Keratinocyte (primary cell): ENCODE results near the gene CLCN1. TPM values are rescaled to one million over a fixed set of nuclear protein-coding genes. Genes with fewer than 3 reads are reported as not detected.

Experiments used
- DNase-seq: peaks from one replicate; pipeline ENCODE4 v3.0.0-alpha.2; 2011; ENCODE audit warnings: low read depth, missing footprints, low spot score
- FAIRE-seq: peaks from 2 replicates; lab custom pipeline; 2011; peaks lifted over from hg19 to GRCh38; lab: Jason Lieb, UNC
- H2AFZ ChIP-seq: 2 replicates; pipeline ENCODE4 v1.6.0; 2012; ENCODE audit warnings: low read length, control low read depth, inconsistent platforms; ENCODE audit not compliant: control insufficient read depth
- H3K27ac ChIP-seq: 2 replicates; pipeline ENCODE4 v1.5.1; 2011; ENCODE audit warnings: low read length; ENCODE audit not compliant: control insufficient read depth, insufficient read depth
- H3K27me3 ChIP-seq: 3 replicates; pipeline ENCODE4 v1.6.0; 2011; ENCODE audit warnings: low read length; ENCODE audit not compliant: control insufficient read depth, insufficient read depth; ENCODE audit errors: extremely low read depth
- H3K36me3 ChIP-seq, 2 experiments: 2 replicates in 1 of 2; 3 replicates in 1 of 2; pipeline ENCODE4 v1.5.1; 2011; ENCODE audit warnings: low read length in 2 of 2, mild to moderate bottlenecking in 1 of 2; ENCODE audit not compliant: control insufficient read depth in 2 of 2, insufficient read depth in 2 of 2; ENCODE audit errors: extremely low read depth in 1 of 2
- H3K4me1 ChIP-seq: 3 replicates; pipeline ENCODE4 v1.5.1; 2011; ENCODE audit warnings: low read length; ENCODE audit not compliant: control insufficient read depth, insufficient read depth; ENCODE audit errors: extremely low read depth
- H3K4me2 ChIP-seq: 3 replicates; pipeline ENCODE4 v1.6.0; 2011; ENCODE audit warnings: low read depth, low read length; ENCODE audit not compliant: control insufficient read depth, insufficient read depth; ENCODE audit errors: extremely low read depth
- H3K4me3 ChIP-seq, 3 experiments: fragments of 200-600 bp in 1 of 3; sonication (generic) in 1 of 3; 2 replicates in 2 of 3; 3 replicates in 1 of 3; pipeline ENCODE4 v1.5.1; 2011 to 2016; ENCODE audit warnings: low read length in 3 of 3, mild to moderate bottlenecking in 3 of 3, control low read depth in 2 of 3, inconsistent platforms in 1 of 3, low read depth in 1 of 3, mixed read lengths in 1 of 3, mixed run types in 1 of 3, moderate library complexity in 1 of 3; ENCODE audit not compliant: control insufficient read depth in 2 of 3, insufficient read depth in 2 of 3; ENCODE audit errors: extremely low read depth in 1 of 3
- H3K79me2 ChIP-seq: 2 replicates; pipeline ENCODE4 v1.6.0; 2012; ENCODE audit warnings: low read length; ENCODE audit not compliant: control insufficient read depth, insufficient read depth
- H3K9ac ChIP-seq: 3 replicates; pipeline ENCODE4 v1.6.0; 2011; ENCODE audit warnings: low read length; ENCODE audit not compliant: control insufficient read depth, insufficient read depth; ENCODE audit errors: extremely low read depth
- H3K9me1 ChIP-seq: 3 replicates; pipeline ENCODE4 v1.6.0; 2011; ENCODE audit warnings: low read length; ENCODE audit not compliant: control insufficient read depth, insufficient read depth; ENCODE audit errors: extremely low read depth
- H3K9me3 ChIP-seq: 2 replicates; pipeline ENCODE4 v1.5.1; 2012; ENCODE audit warnings: low read depth, low read length; ENCODE audit not compliant: control insufficient read depth
- H4K20me1 ChIP-seq: 3 replicates; pipeline ENCODE4 v1.6.0; 2011; ENCODE audit warnings: low read length; ENCODE audit not compliant: control insufficient read depth, insufficient read depth; ENCODE audit errors: extremely low read depth
- EZH2 ChIP-seq: IDR thresholded peaks from one replicate; pipeline ENCODE4 v1.6.1; 2012; ENCODE audit warnings: inconsistent platforms, mild to moderate bottlenecking, low read length, moderate library complexity
- dilution Hi-C: fragments of 300-500 bp; cut with MboI; formaldehyde crosslinking; loops from one replicate; pipeline ENCODE4 v1.7.0; 2020; ENCODE audit warnings: low sequenced_read_pairs; ENCODE audit not compliant: extremely low pct_ligation_motif_present
- polyA minus RNA-seq, 3 experiments: library from RNA; depleted of rRNA, polyadenylated mRNA; stranded (reverse); fragments of >200 nt; gene quantifications; 1 replicate in 1 of 3; 2 replicates in 1 of 3; 3 replicates in 1 of 3; pipeline ENCODE4 v1.2.3, GENCODE V29; 2011
- polyA plus RNA-seq, 5 experiments: library from polyadenylated mRNA; depleted of rRNA in 3 of 5; stranded (reverse) in 3 of 5; stranded (forward) in 1 of 5; unstranded in 1 of 5; fragments of >200 nt; gene quantifications; 1 replicate in 1 of 5; 2 replicates in 3 of 5; 3 replicates in 1 of 5; pipeline versions ENCODE4 v1.2.1 to v1.2.3, GENCODE V29; 2011 to 2012; ENCODE audit warnings: missing spikeins in 2 of 5, low read depth in 1 of 5, low replicate concordance in 1 of 5
- TF ChIP-seq, protein P1 (sequence below), 3 experiments: IDR thresholded peaks in 1 of 3; conservative IDR thresholded peaks in 1 of 3; optimal IDR thresholded peaks in 1 of 3; 2 replicates in 2 of 3; 3 replicates in 1 of 3; pipeline versions ENCODE3 to v1.5.1; 2011; ENCODE audit warnings: low read length in 3 of 3, mild to moderate bottlenecking in 3 of 3, moderate library complexity in 2 of 3, control low read depth in 1 of 3, inconsistent platforms in 1 of 3; ENCODE audit not compliant: insufficient read depth in 2 of 3; ENCODE audit errors: extremely low read depth in 1 of 3

CLCN1 gene
- polyA plus RNA-seq: 0.03 to 0.05 TPM in 2 of 3 replicates, not detected in the other
- not detected for polyA plus RNA-seq (2011; ENCODE audit: low read depth)
- not detected in 2 replicates for polyA plus RNA-seq (2011; cell fraction: cytosol; rRNA removed)
- polyA plus RNA-seq (2011; cell fraction: nucleus; rRNA removed): 0.05 TPM in 2 replicates
- polyA plus RNA-seq (2012; ENCODE audit: low replicate concordance): 0.08 TPM in 1 of 2 replicates, not detected in the other
- polyA minus RNA-seq: 0.43 TPM in 1 of 3 replicates, not detected in the others
- not detected for polyA minus RNA-seq (2011; cell fraction: cytosol; rRNA and poly(A)+ RNA removed)
- not detected in 2 replicates for polyA minus RNA-seq (2011; cell fraction: nucleus; rRNA and poly(A)+ RNA removed)

DNA sequence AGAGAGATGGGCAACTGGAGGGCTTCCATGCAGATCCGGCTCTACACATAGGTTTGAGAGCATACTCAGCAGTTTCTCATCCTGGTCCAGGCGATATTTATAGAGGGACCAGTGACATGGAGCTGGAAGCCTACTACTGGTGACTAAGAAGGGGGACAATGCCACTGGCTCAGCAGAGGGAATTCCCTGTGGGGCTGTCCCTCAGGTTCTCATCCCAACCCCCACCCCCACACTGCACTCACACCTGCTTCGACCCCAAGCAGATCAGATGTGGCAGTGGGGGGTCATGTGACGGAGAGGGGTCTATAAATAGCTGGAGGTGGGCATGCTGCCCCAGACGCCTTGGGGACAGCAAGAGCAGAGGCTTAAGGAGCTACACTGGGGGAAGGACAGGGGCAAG lies at the start of gene CLCN1:
CLCN1 (plus strand) TSS at position 336 of the 400 bp plus-strand sequence. CDS start 102 bp downstream, outside the sequence.
- no peaks in the 10 kb centered on the region for H3K9me1 ChIP-seq
- H3K9me3 ChIP-seq: no peaks in the 10 kb centered on the region
- H3K27ac ChIP-seq: no peak within 1 kb of the TSS
- FAIRE-seq (no peak), DNase-seq (no peak)
- no peak within 1 kb of the TSS for H3K4me3 ChIP-seq
- no peak for TF ChIP-seq EZH2
- TF ChIP-seq, protein P1, sequence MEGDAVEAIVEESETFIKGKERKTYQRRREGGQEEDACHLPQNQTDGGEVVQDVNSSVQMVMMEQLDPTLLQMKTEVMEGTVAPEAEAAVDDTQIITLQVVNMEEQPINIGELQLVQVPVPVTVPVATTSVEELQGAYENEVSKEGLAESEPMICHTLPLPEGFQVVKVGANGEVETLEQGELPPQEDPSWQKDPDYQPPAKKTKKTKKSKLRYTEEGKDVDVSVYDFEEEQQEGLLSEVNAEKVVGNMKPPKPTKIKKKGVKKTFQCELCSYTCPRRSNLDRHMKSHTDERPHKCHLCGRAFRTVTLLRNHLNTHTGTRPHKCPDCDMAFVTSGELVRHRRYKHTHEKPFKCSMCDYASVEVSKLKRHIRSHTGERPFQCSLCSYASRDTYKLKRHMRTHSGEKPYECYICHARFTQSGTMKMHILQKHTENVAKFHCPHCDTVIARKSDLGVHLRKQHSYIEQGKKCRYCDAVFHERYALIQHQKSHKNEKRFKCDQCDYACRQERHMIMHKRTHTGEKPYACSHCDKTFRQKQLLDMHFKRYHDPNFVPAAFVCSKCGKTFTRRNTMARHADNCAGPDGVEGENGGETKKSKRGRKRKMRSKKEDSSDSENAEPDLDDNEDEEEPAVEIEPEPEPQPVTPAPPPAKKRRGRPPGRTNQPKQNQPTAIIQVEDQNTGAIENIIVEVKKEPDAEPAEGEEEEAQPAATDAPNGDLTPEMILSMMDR (optimal IDR thresholded peaks at IDR 0.05 in 1 of 3, IDR thresholded peaks at IDR 0.05 in 1 of 3, conservative IDR thresholded peaks at IDR 0.05 in 1 of 3; ENCODE audit: extremely low read depth in 1 of 3, insufficient read depth in 2 of 3, low read length in 3 of 3): no peak
- no peaks in the 10 kb centered on the region for H3K36me3 ChIP-seq
- H3K79me2 ChIP-seq: no peaks in the 10 kb centered on the region
- H2AFZ ChIP-seq: no peak within 1 kb of the TSS
- H3K4me2 ChIP-seq: no peak within 1 kb of the TSS
- H3K4me1 ChIP-seq: peaks cover 13% of the 10 kb centered on the region
- no peaks in the 10 kb centered on the region for H4K20me1 ChIP-seq
- dilution Hi-C loops: no loop called here
- H3K9ac ChIP-seq: no peak within 1 kb of the TSS
- no peaks in the 10 kb centered on the region for H3K27me3 ChIP-seq

DNA sequence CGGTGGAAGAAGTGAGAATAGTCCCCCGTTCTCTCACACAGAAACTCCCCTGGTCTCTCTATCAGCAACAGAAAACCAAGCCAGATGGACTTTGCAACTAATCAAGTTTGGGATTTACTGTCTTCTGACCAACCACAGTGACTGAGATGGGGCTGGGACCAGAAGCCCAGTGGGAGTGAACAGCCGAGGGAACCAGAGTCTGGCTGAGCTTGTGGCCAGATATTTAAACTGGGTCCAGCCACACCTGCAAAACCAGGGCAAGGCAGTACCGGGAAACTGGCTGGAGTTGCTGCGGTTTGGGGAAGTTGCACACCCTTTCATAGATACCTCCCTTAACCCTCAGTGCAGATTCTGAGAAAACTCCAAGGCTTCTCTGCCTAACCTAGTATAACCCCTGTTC lies 46.7 kb upstream of the CLCN1 start:
- H4K20me1 ChIP-seq: no peaks in the 10 kb centered on the region
- FAIRE-seq (no peak), DNase-seq (no peak)
- H3K4me2 ChIP-seq: no peak overlapping the region
- dilution Hi-C loops: no loop called here
- peaks cover 11% of the 10 kb centered on the region for H3K79me2 ChIP-seq
- no peaks in the 10 kb centered on the region for H3K9me3 ChIP-seq
- H3K4me1 ChIP-seq: peaks cover 3% of the 10 kb centered on the region
- no peak overlapping the region for H3K27ac ChIP-seq
- no peak overlapping the region for H2AFZ ChIP-seq
- no peak overlapping the region for H3K4me3 ChIP-seq
- peaks cover 2% of the 10 kb centered on the region for H3K9me1 ChIP-seq
- TF ChIP-seq, protein P1 (optimal IDR thresholded peaks at IDR 0.05 in 1 of 3, IDR thresholded peaks at IDR 0.05 in 1 of 3, conservative IDR thresholded peaks at IDR 0.05 in 1 of 3; ENCODE audit: extremely low read depth in 1 of 3, insufficient read depth in 2 of 3, low read length in 3 of 3): no peak
- no peak for TF ChIP-seq EZH2
- H3K27me3 ChIP-seq: no peaks in the 10 kb centered on the region
- no peak overlapping the region for H3K9ac ChIP-seq
- peaks cover 15 to 23% of the 10 kb centered on the region in 2 experiments for H3K36me3 ChIP-seq
